ENCODE results near the gene HERC6.
"Not testable (repeated sequence)": the region's sequence is repeated elsewhere in the genome, so short reads cannot be mapped to it uniquely, and the experiment has no call there.

DNA sequence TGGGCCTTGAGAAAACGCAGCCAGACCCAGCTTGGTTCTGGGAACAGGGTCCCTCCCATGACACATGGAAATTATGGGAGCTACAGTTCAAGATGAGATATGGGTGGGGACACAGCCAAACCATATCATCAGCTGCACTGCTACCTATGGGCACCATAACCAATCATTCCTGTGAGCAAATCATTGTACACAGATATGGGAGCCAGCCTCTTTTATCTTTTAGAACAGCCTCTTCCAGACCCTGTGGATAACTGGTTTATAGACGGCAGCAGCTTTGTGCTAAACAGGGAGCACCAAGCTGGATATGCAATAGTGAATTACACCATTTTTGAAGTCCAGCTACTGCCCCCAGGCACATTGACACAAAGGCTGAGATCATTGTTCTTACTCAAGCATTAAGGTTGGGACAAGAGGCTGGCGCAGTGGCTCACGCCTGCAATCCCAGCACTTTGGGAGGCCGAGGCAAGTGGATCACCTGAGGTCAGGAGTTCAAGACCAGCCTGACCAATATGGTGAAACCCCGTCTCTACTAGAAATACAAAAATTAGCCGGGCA, 69.6 kb downstream of the HERC6 start:
- TF ChIP-seq, protein P1, sequence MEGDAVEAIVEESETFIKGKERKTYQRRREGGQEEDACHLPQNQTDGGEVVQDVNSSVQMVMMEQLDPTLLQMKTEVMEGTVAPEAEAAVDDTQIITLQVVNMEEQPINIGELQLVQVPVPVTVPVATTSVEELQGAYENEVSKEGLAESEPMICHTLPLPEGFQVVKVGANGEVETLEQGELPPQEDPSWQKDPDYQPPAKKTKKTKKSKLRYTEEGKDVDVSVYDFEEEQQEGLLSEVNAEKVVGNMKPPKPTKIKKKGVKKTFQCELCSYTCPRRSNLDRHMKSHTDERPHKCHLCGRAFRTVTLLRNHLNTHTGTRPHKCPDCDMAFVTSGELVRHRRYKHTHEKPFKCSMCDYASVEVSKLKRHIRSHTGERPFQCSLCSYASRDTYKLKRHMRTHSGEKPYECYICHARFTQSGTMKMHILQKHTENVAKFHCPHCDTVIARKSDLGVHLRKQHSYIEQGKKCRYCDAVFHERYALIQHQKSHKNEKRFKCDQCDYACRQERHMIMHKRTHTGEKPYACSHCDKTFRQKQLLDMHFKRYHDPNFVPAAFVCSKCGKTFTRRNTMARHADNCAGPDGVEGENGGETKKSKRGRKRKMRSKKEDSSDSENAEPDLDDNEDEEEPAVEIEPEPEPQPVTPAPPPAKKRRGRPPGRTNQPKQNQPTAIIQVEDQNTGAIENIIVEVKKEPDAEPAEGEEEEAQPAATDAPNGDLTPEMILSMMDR (IDR thresholded peaks at IDR 0.05), result not testable (repeated sequence)
- not testable (repeated sequence) for TF ChIP-seq TEAD4 (CRISPR knock-in tag; IDR thresholded peaks at IDR 0.05); IRF2 (CRISPR knock-in tag; IDR thresholded peaks at IDR 0.05; ENCODE audit: borderline replicate concordance, low read depth); JUN (CRISPR knock-in tag; IDR thresholded peaks at IDR 0.05); NR2C2 (CRISPR knock-in tag; IDR thresholded peaks at IDR 0.05); CREM (CRISPR knock-in tag; IDR thresholded peaks at IDR 0.05); ZNF512 (CRISPR knock-in tag; IDR thresholded peaks at IDR 0.05; ENCODE audit: borderline replicate concordance); ZBTB21 (CRISPR knock-in tag; IDR thresholded peaks at IDR 0.05; ENCODE audit: borderline replicate concordance); ZNF263 (CRISPR knock-in tag; IDR thresholded peaks at IDR 0.05; ENCODE audit: low read depth); ETV6 (CRISPR knock-in tag; IDR thresholded peaks at IDR 0.05); CBFB (CRISPR knock-in tag; IDR thresholded peaks at IDR 0.05; ENCODE audit: low read depth); ZNF281 (CRISPR knock-in tag; IDR thresholded peaks at IDR 0.05)
